BLaER1 treated with 17β-estradiol and CSF1 and Interleukin-3, amounts not matched to agents 10 nM and 100 nM (cell line): ENCODE results near the gene USP26.
"Not testable (repeated sequence)": the region's sequence is repeated elsewhere in the genome, so short reads cannot be mapped to it uniquely, and the experiment has no call there.

Source experiments
- H3K27ac ChIP-seq, 11 experiments: shearing (Covaris generic); formaldehyde crosslinking; 2 replicates each; pipeline ENCODE4 v1.8.1; 2022
- H3K27me3 ChIP-seq, 11 experiments: shearing (Covaris generic); formaldehyde crosslinking; 2 replicates each; pipeline ENCODE4 v1.8.1; 2022
- H3K36me3 ChIP-seq, 11 experiments: shearing (Covaris generic); formaldehyde crosslinking; 2 replicates each; pipeline ENCODE4 v1.8.1; 2022
- H3K4me1 ChIP-seq, 10 experiments: shearing (Covaris generic); formaldehyde crosslinking; 2 replicates each; pipeline ENCODE4 v1.8.1; 2022
- H3K4me2 ChIP-seq, 11 experiments: shearing (Covaris generic); formaldehyde crosslinking; 2 replicates each; pipeline ENCODE4 v1.8.1; 2022
- H3K4me3 ChIP-seq, 10 experiments: shearing (Covaris generic); formaldehyde crosslinking; 2 replicates each; pipeline ENCODE4 v1.8.1; 2022
- H3K9ac ChIP-seq, 11 experiments: shearing (Covaris generic); formaldehyde crosslinking; 2 replicates each; pipeline ENCODE4 v1.8.1; 2022
- H3K9me3 ChIP-seq, 11 experiments: shearing (Covaris generic); formaldehyde crosslinking; replicated peaks in 1 of 11; 2 replicates each; pipeline ENCODE4 v1.8.1; 2022
- H4K20me1 ChIP-seq, 11 experiments: shearing (Covaris generic); formaldehyde crosslinking; 2 replicates each; pipeline ENCODE4 v1.8.1; 2022
- Cebpa-rat ChIP-seq, 11 experiments: shearing (Covaris generic); IDR thresholded peaks; 2 replicates each; pipeline ENCODE4 v1.8.1; 2022

USP26 gene, protein sequence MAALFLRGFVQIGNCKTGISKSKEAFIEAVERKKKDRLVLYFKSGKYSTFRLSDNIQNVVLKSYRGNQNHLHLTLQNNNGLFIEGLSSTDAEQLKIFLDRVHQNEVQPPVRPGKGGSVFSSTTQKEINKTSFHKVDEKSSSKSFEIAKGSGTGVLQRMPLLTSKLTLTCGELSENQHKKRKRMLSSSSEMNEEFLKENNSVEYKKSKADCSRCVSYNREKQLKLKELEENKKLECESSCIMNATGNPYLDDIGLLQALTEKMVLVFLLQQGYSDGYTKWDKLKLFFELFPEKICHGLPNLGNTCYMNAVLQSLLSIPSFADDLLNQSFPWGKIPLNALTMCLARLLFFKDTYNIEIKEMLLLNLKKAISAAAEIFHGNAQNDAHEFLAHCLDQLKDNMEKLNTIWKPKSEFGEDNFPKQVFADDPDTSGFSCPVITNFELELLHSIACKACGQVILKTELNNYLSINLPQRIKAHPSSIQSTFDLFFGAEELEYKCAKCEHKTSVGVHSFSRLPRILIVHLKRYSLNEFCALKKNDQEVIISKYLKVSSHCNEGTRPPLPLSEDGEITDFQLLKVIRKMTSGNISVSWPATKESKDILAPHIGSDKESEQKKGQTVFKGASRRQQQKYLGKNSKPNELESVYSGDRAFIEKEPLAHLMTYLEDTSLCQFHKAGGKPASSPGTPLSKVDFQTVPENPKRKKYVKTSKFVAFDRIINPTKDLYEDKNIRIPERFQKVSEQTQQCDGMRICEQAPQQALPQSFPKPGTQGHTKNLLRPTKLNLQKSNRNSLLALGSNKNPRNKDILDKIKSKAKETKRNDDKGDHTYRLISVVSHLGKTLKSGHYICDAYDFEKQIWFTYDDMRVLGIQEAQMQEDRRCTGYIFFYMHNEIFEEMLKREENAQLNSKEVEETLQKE

DNA sequence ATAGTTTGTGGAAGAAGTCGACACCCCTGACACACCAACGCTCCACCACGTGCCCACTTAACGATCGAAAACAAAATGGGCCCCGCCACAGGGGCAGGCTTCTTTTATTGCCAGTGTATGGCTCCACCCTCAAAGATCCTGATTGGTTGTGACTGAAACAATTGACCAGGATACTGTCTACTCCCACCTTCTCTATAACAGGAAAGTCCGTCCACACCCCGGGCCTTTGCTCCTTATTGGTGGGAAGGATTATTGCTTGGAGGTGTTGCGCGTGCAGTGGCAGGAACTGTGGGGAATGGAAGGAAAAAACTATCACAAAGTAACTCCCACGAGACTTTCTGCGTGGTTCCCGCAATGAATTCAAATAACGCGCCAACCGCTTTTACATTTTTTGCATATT is at the start of gene USP26:
Gene USP26, minus strand, starts transcription at position 79 of the 400 bp plus-strand sequence. CDS start 68,889 bp downstream, outside the sequence.
- no peaks in the 10 kb centered on the region for H3K36me3 ChIP-seq
- peaks cover 0 to 12% (median 0%) of the 10 kb centered on the region in 11 experiments; a peak in 3 of 22 replicates for H3K9me3 ChIP-seq
- no peak within 1 kb of the TSS for H3K4me3 ChIP-seq
- H3K4me1 ChIP-seq, result peaks cover 6 to 18% (median 15%) of the 10 kb centered on the region in 10 experiments; a peak in 19 of 20 replicates
- H3K9ac ChIP-seq, result no peak within 1 kb of the TSS
- peak within 1 kb of the TSS; percentile 8 to 66 (median 59); a peak in 21 of 22 replicates for H3K4me2 ChIP-seq
- H3K27ac ChIP-seq, result no peak within 1 kb of the TSS
- H4K20me1 ChIP-seq, result peaks cover 0 to 5% (median 0%) of the 10 kb centered on the region in 11 experiments; a peak in 2 of 22 replicates
- H3K27me3 ChIP-seq, result peaks cover 70 to 100% (median 96%) of the 10 kb centered on the region in 11 experiments
- TF ChIP-seq Cebpa-rat (IDR thresholded peaks at IDR 0.05), result no peak

- Histone ChIP-seq H3K9me3 (no peaks in the 10 kb centered on the region), H3K27me3 (peaks cover 87 to 100% (median 99%) of the 10 kb centered on the region in 11 experiments), H3K4me3 (no peak overlapping the region), H3K27ac (no peak overlapping the region), H3K9ac (no peak overlapping the region), H3K4me1 (peaks cover 0 to 9% (median 2%) of the 10 kb centered on the region in 10 experiments; a peak in 5 of 20 replicates), H3K36me3 (no peaks in the 10 kb centered on the region), H3K4me2 (no peak overlapping the region), H4K20me1 (peaks cover 0 to 4% (median 0%) of the 10 kb centered on the region in 11 experiments; a peak in 2 of 22 replicates)
- no peak for TF ChIP-seq Cebpa-rat (IDR thresholded peaks at IDR 0.05)
Observed at GRCh38 chrX:133134282-133134681, 37.4 kb upstream of the USP26 start.

DNA sequence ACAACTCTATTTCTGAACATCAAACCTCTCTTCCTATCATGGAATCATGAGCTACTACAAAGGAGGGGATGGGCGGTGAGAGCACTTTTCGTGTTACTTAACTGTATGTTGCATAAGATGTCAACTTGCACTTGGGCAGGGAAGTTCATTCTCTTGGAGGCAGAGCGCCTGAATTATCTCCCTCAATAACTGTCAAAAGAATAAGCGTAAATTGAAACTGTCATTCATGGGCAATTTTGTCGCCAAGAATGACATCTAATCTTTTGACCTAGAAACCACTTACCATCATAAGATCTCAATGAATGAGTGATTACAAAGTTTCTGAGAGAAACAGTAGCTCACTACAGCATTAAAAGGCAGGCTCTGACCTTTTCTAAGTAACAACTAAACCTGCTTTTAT is 23.5 kb upstream of the USP26 start:
- H3K27me3 ChIP-seq, result peaks cover 71 to 89% (median 87%) of the 10 kb centered on the region in 11 experiments
- no peak overlapping the region for H3K4me2 ChIP-seq
- no peak overlapping the region for H3K27ac ChIP-seq
- H3K36me3 ChIP-seq, result no peaks in the 10 kb centered on the region
- peaks cover 0 to 5% (median 0%) of the 10 kb centered on the region in 11 experiments; a peak in 1 of 22 replicates for H3K9me3 ChIP-seq
- no peaks in the 10 kb centered on the region for H3K4me1 ChIP-seq
- TF ChIP-seq Cebpa-rat (IDR thresholded peaks at IDR 0.05), result no peak
- no peak overlapping the region for H3K4me3 ChIP-seq
- no peaks in the 10 kb centered on the region for H4K20me1 ChIP-seq
- no peak overlapping the region for H3K9ac ChIP-seq

GRCh38 chrX:133094098-133094731 is 2.7 kb downstream of the USP26 start:
- Histone ChIP-seq H3K36me3 (no peaks in the 10 kb centered on the region), H3K4me2 (no peak overlapping the region), H3K9me3 (peaks cover 0 to 12% (median 0%) of the 10 kb centered on the region in 11 experiments; a peak in 3 of 22 replicates), H3K4me1 (peaks cover 6 to 18% (median 15%) of the 10 kb centered on the region in 10 experiments; a peak in 19 of 20 replicates), H3K9ac (no peak overlapping the region), H3K27ac (no peak overlapping the region), H3K4me3 (no peak overlapping the region), H3K27me3 (peaks cover 79 to 100% (median 96%) of the 10 kb centered on the region in 11 experiments), H4K20me1 (peaks cover 0 to 7% (median 0%) of the 10 kb centered on the region in 11 experiments; a peak in 2 of 22 replicates)
- no peak for TF ChIP-seq Cebpa-rat (IDR thresholded peaks at IDR 0.05)

DNA sequence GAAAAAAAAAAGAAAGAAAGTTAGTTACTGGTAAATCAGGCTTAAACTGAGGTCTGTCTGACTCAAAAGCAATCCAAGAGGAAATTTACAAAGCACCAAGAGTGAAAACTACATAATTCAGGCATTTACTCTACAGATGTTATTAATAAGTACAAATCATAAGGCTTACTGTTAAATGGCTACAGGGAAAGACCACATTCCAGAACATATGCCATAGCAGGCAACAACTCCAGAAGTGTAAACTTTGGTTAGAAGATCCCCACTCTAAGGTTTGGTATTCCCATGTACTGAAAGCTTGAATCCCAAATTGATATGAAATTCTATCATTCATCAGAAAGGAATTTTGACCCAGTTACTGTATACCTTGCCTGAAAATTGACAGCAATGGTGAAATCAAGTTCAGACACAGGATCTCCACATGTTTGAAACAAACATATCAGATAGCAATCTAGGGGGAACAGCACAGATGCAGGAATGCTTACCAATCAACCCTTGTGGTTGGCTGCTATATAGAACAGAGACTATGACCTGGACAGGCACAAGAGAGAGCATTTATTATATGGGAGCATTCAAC is 6.6 kb downstream of the USP26 start:
- TF ChIP-seq Cebpa-rat (IDR thresholded peaks at IDR 0.05), result no peak

DNA sequence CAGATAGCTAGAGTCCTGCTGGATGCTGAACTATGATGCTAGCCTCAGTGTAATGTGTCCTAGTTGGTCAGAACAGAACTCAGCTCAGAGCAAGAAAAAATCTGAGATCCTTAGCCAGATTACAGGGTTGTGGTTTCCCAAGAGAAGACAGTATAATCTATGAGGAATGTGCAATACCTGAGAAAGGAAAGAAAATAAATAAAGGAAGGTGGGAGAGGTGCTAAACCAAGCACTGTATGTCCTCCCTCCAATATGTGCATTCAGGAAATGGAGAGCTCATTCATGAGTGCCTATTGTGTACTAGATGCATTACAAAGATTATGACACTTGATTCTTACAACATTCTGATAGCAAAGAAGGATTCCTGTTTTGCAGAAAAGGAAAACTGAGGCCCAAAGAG is 7.5 kb downstream of the USP26 start:
- peaks cover 0 to 7% (median 0%) of the 10 kb centered on the region in 11 experiments; a peak in 1 of 22 replicates for H4K20me1 ChIP-seq
- no peak overlapping the region for H3K4me2 ChIP-seq
- TF ChIP-seq Cebpa-rat (IDR thresholded peaks at IDR 0.05), result no peak
- no peaks in the 10 kb centered on the region for H3K4me1 ChIP-seq
- no peaks in the 10 kb centered on the region for H3K9me3 ChIP-seq
- no peak overlapping the region for H3K27ac ChIP-seq
- peaks cover 88 to 100% (median 100%) of the 10 kb centered on the region in 11 experiments for H3K27me3 ChIP-seq
- H3K36me3 ChIP-seq, result no peaks in the 10 kb centered on the region
- no peak overlapping the region for H3K9ac ChIP-seq
- no peak overlapping the region for H3K4me3 ChIP-seq

More for the DNA sequence above, 6.6 kb downstream of the USP26 start:
- no peak overlapping the region for H3K4me2 ChIP-seq
- H4K20me1 ChIP-seq, result peaks cover 0 to 7% (median 0%) of the 10 kb centered on the region in 11 experiments; a peak in 1 of 22 replicates
- no peaks in the 10 kb centered on the region for H3K9me3 ChIP-seq
- no peak overlapping the region for H3K27ac ChIP-seq
- peaks cover 88 to 100% (median 100%) of the 10 kb centered on the region in 11 experiments for H3K27me3 ChIP-seq
- H3K4me3 ChIP-seq, result no peak overlapping the region
- H3K36me3 ChIP-seq, result no peaks in the 10 kb centered on the region
- no peak overlapping the region for H3K9ac ChIP-seq
- no peaks in the 10 kb centered on the region for H3K4me1 ChIP-seq

DNA sequence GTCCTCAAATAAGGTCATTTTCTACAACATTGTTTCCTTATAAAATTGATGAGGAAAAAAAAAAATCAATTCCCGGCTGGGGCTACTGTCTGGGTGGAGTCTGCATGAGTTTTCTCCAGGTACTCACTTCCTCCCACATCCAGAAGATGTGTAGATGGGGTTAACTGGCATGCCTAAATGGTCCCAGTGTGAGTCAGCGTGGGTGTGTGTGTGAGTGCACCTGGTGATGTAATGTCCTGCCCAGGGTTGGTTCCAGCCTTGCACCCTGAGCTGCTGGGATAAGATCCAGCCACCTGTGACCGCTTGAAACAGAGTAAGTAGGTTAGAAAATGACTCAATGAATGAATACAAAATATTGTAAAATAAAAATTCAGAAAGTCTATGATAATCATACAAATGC is 11.1 kb downstream of the USP26 start:
- no peak for TF ChIP-seq Cebpa-rat (IDR thresholded peaks at IDR 0.05)
- H3K27ac ChIP-seq, result no peak overlapping the region
- peaks cover 96 to 100% (median 100%) of the 10 kb centered on the region in 11 experiments for H3K27me3 ChIP-seq
- H3K4me2 ChIP-seq, result no peak overlapping the region
- no peaks in the 10 kb centered on the region for H3K9me3 ChIP-seq
- H3K9ac ChIP-seq, result no peak overlapping the region
- H4K20me1 ChIP-seq, result peaks cover 0 to 7% (median 0%) of the 10 kb centered on the region in 11 experiments; a peak in 1 of 22 replicates
- H3K36me3 ChIP-seq, result no peaks in the 10 kb centered on the region
- H3K4me3 ChIP-seq, result no peak overlapping the region
- H3K4me1 ChIP-seq, result no peaks in the 10 kb centered on the region

DNA sequence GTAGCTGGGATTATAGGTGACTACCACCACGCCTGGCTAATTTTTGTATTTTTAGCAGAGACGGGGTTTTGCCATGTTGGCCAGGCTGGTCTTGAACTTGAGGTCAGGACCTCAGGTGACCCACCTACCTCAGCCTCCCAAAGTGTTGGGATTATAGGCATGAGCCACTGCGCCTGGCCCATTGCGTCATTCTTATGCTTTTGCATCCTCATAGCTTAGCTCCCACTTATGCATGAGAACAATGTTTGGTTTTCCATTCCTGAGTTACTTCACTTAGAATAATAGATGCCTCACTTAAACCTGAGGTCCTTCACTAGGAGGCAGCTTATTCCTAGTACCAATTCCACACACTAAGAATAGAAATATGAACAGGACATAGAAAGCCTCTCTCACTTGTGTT is 11.9 kb downstream of the USP26 start:
- not testable (repeated sequence) for H3K4me2 ChIP-seq, H3K9me3 ChIP-seq, H3K27ac ChIP-seq, H4K20me1 ChIP-seq, H3K4me1 ChIP-seq, H3K9ac ChIP-seq, H3K4me3 ChIP-seq, H3K36me3 ChIP-seq
- peaks cover 96 to 100% (median 100%) of the 10 kb centered on the region in 11 experiments for H3K27me3 ChIP-seq
